Neuronal stem cell (in vitro differentiated cells): ENCODE data around the gene MTHFD1L.

Experiments used
- DNase-seq: peaks from one replicate; pipeline ENCODE4 v3.0.0-alpha.2; 2013; ENCODE audit warnings: low spot score
- H2AFZ ChIP-seq: one replicate; pipeline ENCODE4 v1.6.1; 2013; ENCODE audit warnings: mild to moderate bottlenecking, low read length, inconsistent platforms
- H2AK5ac ChIP-seq: 2 replicates; pipeline ENCODE4 v1.6.1; 2013; ENCODE audit warnings: low read depth, mild to moderate bottlenecking, inconsistent platforms, low read length, moderate library complexity, mixed read lengths
- H2BK120ac ChIP-seq: 2 replicates; pipeline ENCODE4 v1.6.1; 2013; ENCODE audit warnings: low read depth, mild to moderate bottlenecking, inconsistent platforms, low read length, moderate library complexity, mixed read lengths
- H2BK12ac ChIP-seq: one replicate; pipeline ENCODE4 v1.6.1; 2013; ENCODE audit warnings: low read length, inconsistent platforms
- H2BK15ac ChIP-seq: 2 replicates; pipeline ENCODE4 v1.6.1; 2013; ENCODE audit warnings: mild to moderate bottlenecking, low read length, inconsistent platforms, mixed read lengths
- H2BK5ac ChIP-seq: one replicate; pipeline ENCODE4 v1.6.1; 2013; ENCODE audit warnings: inconsistent platforms, mild to moderate bottlenecking, low read length, moderate library complexity
- H3K14ac ChIP-seq: one replicate; pipeline ENCODE4 v1.6.1; 2013; ENCODE audit warnings: low read length, inconsistent platforms
- H3K18ac ChIP-seq: 2 replicates; pipeline ENCODE4 v1.6.1; 2013; ENCODE audit warnings: low read length, inconsistent platforms
- H3K23ac ChIP-seq: 2 replicates; pipeline ENCODE4 v1.6.1; 2013; ENCODE audit warnings: low read depth, mild to moderate bottlenecking, mixed read lengths, low read length, inconsistent platforms; ENCODE audit not compliant: poor library complexity
- H3K27ac ChIP-seq: replicated peaks from 3 replicates; pipeline ENCODE4 v1.5.1; 2013; ENCODE audit warnings: low read length, inconsistent platforms
- H3K27me3 ChIP-seq, 3 experiments: 2 replicates each; pipeline ENCODE4 v1.6.1; 2013; ENCODE audit warnings: low read length in 3 of 3, mild to moderate bottlenecking in 2 of 3, inconsistent platforms in 1 of 3, low read depth in 1 of 3, mixed read lengths in 1 of 3, moderate library complexity in 1 of 3; ENCODE audit not compliant: control insufficient read depth in 3 of 3, insufficient read depth in 3 of 3
- H3K36me3 ChIP-seq, 2 donors: replicated peaks in 1 of 2; 2 replicates each; pipeline ENCODE4 v1.6.1; 2013; ENCODE audit warnings: low read length in 2 of 2; ENCODE audit not compliant: control insufficient read depth in 2 of 2, insufficient read depth in 2 of 2
- H3K4ac ChIP-seq: 2 replicates; pipeline ENCODE4 v1.6.1; 2013; ENCODE audit warnings: inconsistent platforms, mild to moderate bottlenecking, low read length, moderate library complexity
- H3K4me1 ChIP-seq, 2 donors: 1 replicate in 1 of 2; 2 replicates in 1 of 2; pipeline ENCODE4 v1.6.1; 2013; ENCODE audit warnings: low read length in 2 of 2, low read depth in 1 of 2; ENCODE audit not compliant: control insufficient read depth in 2 of 2, insufficient read depth in 1 of 2
- H3K4me2 ChIP-seq: one replicate; pipeline ENCODE4 v1.6.1; 2013; ENCODE audit warnings: mild to moderate bottlenecking, low read length, inconsistent platforms; ENCODE audit not compliant: insufficient read depth, poor library complexity, severe bottlenecking
- H3K4me3 ChIP-seq, 2 donors: 2 replicates each; pipeline ENCODE4 v1.5.1; 2013; ENCODE audit warnings: low read length in 2 of 2, mild to moderate bottlenecking in 2 of 2, inconsistent platforms in 1 of 2, moderate library complexity in 1 of 2
- H3K79me1 ChIP-seq: one replicate; pipeline ENCODE4 v1.6.1; 2013; ENCODE audit warnings: low read depth, mild to moderate bottlenecking, inconsistent platforms, low read length, moderate library complexity
- H3K9ac ChIP-seq: one replicate; pipeline ENCODE4 v1.6.1; 2013; ENCODE audit warnings: mild to moderate bottlenecking, low read depth, low read length, inconsistent platforms; ENCODE audit not compliant: poor library complexity
- H3K9me3 ChIP-seq, 2 donors: replicated peaks in 1 of 2; 2 replicates each; pipeline versions ENCODE3 to v1.6.1; 2013; ENCODE audit warnings: low read length in 2 of 2, mild to moderate bottlenecking in 2 of 2, inconsistent platforms in 1 of 2, low read depth in 1 of 2, mixed read lengths in 1 of 2, moderate library complexity in 1 of 2; ENCODE audit not compliant: control insufficient read depth in 2 of 2, insufficient read depth in 1 of 2
- H4K8ac ChIP-seq: one replicate; pipeline ENCODE4 v1.6.1; 2013; ENCODE audit warnings: low read depth, mild to moderate bottlenecking, inconsistent platforms, low read length, moderate library complexity
- H4K91ac ChIP-seq: one replicate; pipeline ENCODE4 v1.6.1; 2013; ENCODE audit warnings: low read length, low read depth, mild to moderate bottlenecking, inconsistent platforms; ENCODE audit not compliant: poor library complexity
- WGBS, 2 donors: extraction: QIAGEN DNeasy Blood & Tissue Kit; methylation state at CpG; one replicate each; pipeline ENCODE4 v1.1.7; 2013; ENCODE audit warnings: missing lambda C conversion rate in 2 of 2, mixed read lengths in 1 of 2; ENCODE audit not compliant: insufficient read length in 2 of 2, insufficient replicate concordance in 1 of 2; ENCODE audit errors: extremely low coverage in 2 of 2; 5-methylcytosine and 5-hydroxymethylcytosine counted together

Gene MTHFD1L

DNA sequence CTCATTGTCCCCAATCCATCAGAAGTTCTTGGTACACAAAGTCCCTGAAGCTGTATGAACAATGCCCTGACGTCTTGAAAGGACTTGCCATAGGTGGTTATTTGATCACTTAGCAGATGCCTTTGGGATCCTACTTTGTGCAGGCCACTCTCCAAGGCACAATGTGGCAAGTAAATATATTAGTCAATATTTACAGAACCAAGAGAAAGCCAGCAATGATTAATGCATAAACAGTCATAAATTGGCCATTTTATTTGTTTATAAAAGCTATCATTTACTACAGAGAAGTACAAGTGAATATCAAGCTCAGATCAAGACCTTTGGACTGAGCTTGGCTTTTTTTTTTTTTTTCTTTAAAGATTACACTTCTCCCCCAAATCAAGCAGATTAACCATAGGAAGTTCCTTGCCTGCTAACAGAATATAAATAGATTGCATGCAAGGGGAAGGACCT, 161.8 kb downstream of the MTHFD1L start:
- no peak overlapping the region for H3K27ac ChIP-seq
- DNase-seq, result no peak

GRCh38 chr6:151027936-151028838, 162.7 kb downstream of the MTHFD1L start:
- no peak for DNase-seq
- Histone ChIP-seq H3K36me3 (peaks cover 3 to 48% of the 10 kb centered on the region in 2 donors), H3K4me1 (no peaks in the 10 kb centered on the region), H2BK15ac (no peak overlapping the region), H3K9me3 (peaks cover 2 to 20% of the 10 kb centered on the region in 2 donors), H2BK5ac (no peak overlapping the region), H3K27me3 (no peaks in the 10 kb centered on the region), H4K91ac (no peak overlapping the region), H2BK12ac (no peak overlapping the region), H3K4me3 (peak overlapping the region in 1 of 2 donors; percentile 50), H3K9ac (no peak overlapping the region), H2AFZ (no peak overlapping the region), H2AK5ac (no peak overlapping the region), H3K4me2 (no peak overlapping the region), H2BK120ac (no peak overlapping the region), H3K18ac (no peak overlapping the region), H3K23ac (no peak overlapping the region), H3K27ac (no peak overlapping the region), H3K4ac (no peak overlapping the region), H3K79me1 (no peaks in the 10 kb centered on the region), H3K14ac (no peak overlapping the region), H4K8ac (no peak overlapping the region)
- WGBS, 2 donors, result no CpG with 5 or more reads among the region's 15 CpGs

More for the DNA sequence above, 161.8 kb downstream of the MTHFD1L start:
- Histone ChIP-seq H3K23ac (no peak overlapping the region), H3K4me1 (peaks cover 2 to 5% of the 10 kb centered on the region in 2 donors), H2BK5ac (no peak overlapping the region), H3K79me1 (no peaks in the 10 kb centered on the region), H2BK120ac (no peak overlapping the region), H4K91ac (no peak overlapping the region), H3K14ac (no peak overlapping the region), H3K36me3 (peaks cover 3 to 46% of the 10 kb centered on the region in 2 donors), H3K9ac (no peak overlapping the region), H2AK5ac (no peak overlapping the region), H4K8ac (no peak overlapping the region), H3K27me3 (no peaks in the 10 kb centered on the region), H2BK15ac (no peak overlapping the region), H2AFZ (no peak overlapping the region), H3K9me3 (peaks cover 2 to 18% of the 10 kb centered on the region in 2 donors), H2BK12ac (no peak overlapping the region), H3K4ac (no peak overlapping the region), H3K4me3 (no peak overlapping the region), H3K4me2 (no peak overlapping the region), H3K18ac (no peak overlapping the region)
- no CpG with 5 or more reads among the region's 1 CpG for WGBS, 2 donors

DNA sequence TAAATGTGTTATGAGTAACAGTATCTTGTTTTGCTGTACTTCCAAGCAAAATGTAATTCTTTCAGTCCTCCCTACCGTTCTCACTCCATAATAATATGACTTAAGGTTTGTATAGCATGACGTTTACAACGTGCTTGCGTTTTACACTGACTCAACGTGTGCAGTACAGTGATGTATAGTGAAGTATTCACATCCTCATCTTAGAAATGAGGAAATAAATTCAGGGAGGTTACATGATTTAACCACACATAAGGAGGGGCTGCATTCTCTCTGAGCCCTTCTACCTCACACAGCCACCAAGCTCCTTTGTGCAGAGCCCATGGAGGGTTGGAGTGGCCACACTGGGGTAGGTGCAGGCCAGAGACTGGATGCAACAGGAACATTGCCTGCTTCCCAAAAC, 164.5 kb downstream of the MTHFD1L start:
- peaks cover 1 to 39% of the 10 kb centered on the region in 2 donors for H3K36me3 ChIP-seq

DNA sequence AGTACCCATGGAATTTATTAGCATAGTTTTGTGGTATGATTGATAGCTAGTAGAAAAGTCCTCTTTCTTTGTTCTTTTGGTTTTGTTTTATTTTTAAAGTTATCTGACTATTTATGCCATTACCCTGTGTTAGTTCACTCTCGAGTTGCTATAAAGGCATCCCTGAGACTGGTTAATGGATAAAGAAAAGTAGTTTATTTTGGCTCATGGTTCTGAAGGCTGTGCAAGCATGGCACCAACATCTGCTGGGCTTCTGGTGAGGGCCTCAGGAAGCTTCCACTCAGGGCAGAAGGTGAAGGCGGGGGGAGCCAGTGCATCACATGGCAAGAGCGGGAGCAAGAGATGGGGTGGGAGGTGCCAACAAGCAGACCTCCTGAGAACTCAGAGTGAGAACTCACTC, 166.5 kb downstream of the MTHFD1L start:
- H3K9ac ChIP-seq, result no peak overlapping the region
- H3K4me3 ChIP-seq, result no peak overlapping the region
- no peak overlapping the region for H3K23ac ChIP-seq
- H3K4me2 ChIP-seq, result no peak overlapping the region
- no peak overlapping the region for H3K14ac ChIP-seq
- no peak overlapping the region for H2BK12ac ChIP-seq
- no peak overlapping the region for H4K8ac ChIP-seq
- DNase-seq, result no peak
- H2BK5ac ChIP-seq, result no peak overlapping the region
- H2BK120ac ChIP-seq, result no peak overlapping the region
- H2BK15ac ChIP-seq, result no peak overlapping the region
- WGBS, 2 donors, result no CpG with 5 or more reads among the region's 3 CpGs
- H3K36me3 ChIP-seq, result peaks cover 1 to 36% of the 10 kb centered on the region in 2 donors
- H2AFZ ChIP-seq, result no peak overlapping the region
- no peak overlapping the region for H2AK5ac ChIP-seq
- H3K18ac ChIP-seq, result no peak overlapping the region
- no peak overlapping the region for H3K27ac ChIP-seq
- no peaks in the 10 kb centered on the region for H3K27me3 ChIP-seq
- H3K4me1 ChIP-seq, result peaks cover 7 to 9% of the 10 kb centered on the region in 2 donors
- no peak overlapping the region for H4K91ac ChIP-seq
- peaks cover 2 to 22% of the 10 kb centered on the region in 2 donors for H3K9me3 ChIP-seq
- H3K79me1 ChIP-seq, result no peaks in the 10 kb centered on the region
- H3K4ac ChIP-seq, result no peak overlapping the region

More for the DNA sequence above, 164.5 kb downstream of the MTHFD1L start:
- H3K23ac ChIP-seq, result no peak overlapping the region
- no peak overlapping the region for H3K14ac ChIP-seq
- H4K91ac ChIP-seq, result no peak overlapping the region
- no peak overlapping the region for H2AFZ ChIP-seq
- no peak overlapping the region for H3K9ac ChIP-seq
- no peak overlapping the region for H3K4ac ChIP-seq
- DNase-seq, result no peak
- H3K79me1 ChIP-seq, result no peaks in the 10 kb centered on the region
- peaks cover 2 to 20% of the 10 kb centered on the region in 2 donors for H3K9me3 ChIP-seq
- H3K4me2 ChIP-seq, result no peak overlapping the region
- H2BK5ac ChIP-seq, result no peak overlapping the region
- H2BK15ac ChIP-seq, result no peak overlapping the region
- H2BK120ac ChIP-seq, result no peak overlapping the region
- no peak overlapping the region for H3K4me3 ChIP-seq
- WGBS, 2 donors, result no CpG with 5 or more reads among the region's 5 CpGs
- H3K18ac ChIP-seq, result no peak overlapping the region
- H4K8ac ChIP-seq, result no peak overlapping the region
- H3K4me1 ChIP-seq, result peaks cover 4% of the 10 kb centered on the region in 2 donors
- no peak overlapping the region for H2BK12ac ChIP-seq
- H3K27ac ChIP-seq, result no peak overlapping the region
- H2AK5ac ChIP-seq, result no peak overlapping the region
- no peaks in the 10 kb centered on the region for H3K27me3 ChIP-seq
